GM19452 (cell line): ENCODE data around the gene SLC37A3.
"Not testable (repeated sequence)": the region's sequence is repeated elsewhere in the genome, so short reads cannot be mapped to it uniquely, and the experiment has no call there.

Source experiments
- ATAC-seq: cut with Tn5 transposase; IDR thresholded peaks from one replicate; pipeline ENCODE4 v1.9.1; 2021; ENCODE audit not compliant: unreplicated experiment

SLC37A3 gene

DNA sequence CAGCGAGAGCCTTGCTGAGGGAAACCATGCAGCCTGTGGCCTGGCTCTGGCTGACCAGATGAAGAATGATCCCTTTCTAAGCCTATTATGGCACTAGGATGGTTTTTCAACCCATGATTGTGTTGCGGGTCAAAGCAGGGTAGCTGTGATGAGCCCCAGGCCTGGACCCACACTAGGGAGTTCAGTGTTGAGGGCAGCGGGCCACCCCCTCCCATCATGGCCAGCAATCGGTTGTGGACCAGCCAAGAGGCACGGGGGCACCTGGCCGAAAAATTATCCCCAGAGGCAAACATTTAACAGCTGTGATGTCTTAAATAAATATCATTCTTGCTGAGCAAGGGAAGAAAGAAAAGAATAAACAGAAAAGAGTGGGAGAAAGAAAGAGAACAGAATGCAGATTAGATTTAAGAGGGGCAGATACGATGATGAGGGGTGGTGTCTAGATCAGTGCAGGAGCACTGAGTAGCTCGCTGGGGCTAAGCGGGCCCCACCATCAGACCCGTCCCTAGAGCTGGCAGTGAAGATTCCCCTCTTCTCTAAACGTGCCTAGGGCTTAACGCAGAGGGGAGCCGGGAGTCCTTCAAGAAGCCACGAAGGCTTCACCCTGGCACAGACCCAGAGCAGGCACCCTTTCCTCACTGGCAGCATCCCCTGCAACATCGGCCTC lies 82.7 kb downstream of the SLC37A3 start:
- no peak for ATAC-seq

GRCh38 chr7:140314573-140315480 lies 83.5 kb downstream of the SLC37A3 start:
- ATAC-seq, result no peak

DNA sequence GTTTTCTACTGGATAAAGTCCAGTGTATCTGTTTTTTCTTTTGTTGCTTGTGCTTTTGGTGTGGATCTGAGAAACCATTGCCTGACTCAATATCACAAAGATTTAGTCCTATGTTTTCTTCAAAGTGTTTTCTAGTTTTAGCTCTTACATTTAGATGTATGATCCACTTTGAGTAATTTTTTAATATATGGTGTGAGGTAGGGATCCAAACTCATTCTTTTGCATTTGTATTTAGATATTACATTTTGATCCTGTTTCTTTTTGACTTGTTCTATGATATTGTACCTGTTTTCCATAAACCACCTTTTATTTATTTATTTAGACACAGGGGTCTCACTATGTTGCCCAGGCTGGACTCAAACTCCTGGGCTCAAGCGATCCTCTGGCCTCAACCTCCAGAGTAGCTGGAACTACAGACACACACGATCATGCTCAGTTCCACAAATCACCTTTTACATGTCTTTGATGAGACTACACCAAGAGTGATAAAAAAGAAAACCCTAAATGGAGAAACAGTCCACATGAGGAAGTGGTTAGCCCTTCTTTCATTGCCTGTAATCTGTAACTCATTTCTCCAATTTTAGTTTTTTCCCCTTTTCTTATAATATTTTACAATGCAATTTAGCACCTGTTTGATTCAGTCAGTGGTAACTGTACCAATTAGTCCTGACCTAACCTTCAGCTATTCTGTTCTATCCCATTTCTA lies 86.0 kb downstream of the SLC37A3 start:
- no peak for ATAC-seq

DNA sequence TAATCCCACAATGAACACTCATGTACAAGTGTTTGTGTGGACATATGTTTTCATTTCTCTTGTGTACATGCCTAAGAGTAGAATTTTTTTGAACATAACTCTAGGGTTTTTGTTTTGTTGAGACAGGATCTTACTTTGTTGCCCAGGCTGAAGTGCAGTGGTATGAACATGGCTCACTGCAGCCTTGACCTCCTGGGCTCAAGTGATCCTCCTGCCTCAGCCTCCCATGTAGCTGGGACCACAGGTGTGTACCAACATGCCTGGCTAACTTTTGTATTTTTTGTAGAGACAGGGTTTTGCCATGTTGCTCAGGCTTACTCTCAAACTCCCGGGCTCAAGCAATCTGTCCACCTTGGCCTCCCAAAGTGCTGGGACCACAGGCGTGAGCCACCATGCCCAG lies 87.2 kb downstream of the SLC37A3 start:
- ATAC-seq, result not testable (repeated sequence)

DNA sequence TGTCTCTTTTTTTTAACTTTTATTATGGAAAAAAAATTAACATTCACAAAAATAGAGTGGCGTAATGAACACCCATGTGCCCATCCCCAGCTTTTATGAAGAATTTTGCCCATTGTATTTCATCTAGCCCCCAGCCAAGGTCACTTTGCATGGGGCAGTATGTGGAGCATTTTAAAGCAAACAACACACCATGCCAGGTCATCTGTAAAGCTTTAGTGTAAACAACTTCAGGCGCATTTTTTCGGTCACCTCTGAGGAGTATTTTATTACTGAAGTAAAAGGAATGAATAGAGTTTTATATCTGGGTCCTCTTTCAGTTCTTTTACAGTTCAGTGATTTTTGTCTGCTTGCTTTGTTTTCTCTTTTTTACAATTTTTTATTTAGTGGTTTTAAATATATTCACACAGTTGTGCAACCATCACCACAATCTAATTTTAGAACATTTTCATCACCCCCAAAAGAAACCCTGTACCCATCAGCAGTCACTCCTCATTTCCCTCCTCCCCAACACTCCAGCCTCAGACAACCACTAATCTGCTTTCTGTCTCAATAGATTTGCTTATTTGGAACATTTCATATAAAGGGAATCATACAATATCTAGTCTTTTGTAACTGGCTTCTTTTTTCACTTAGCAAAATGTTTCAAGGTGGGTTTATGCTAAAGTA lies 87.9 kb downstream of the SLC37A3 start:
- no peak for ATAC-seq

GRCh38 chr7:140308060-140308459 lies 90.3 kb downstream of the SLC37A3 start:
- ATAC-seq, result no peak

GRCh38 chr7:140304191-140304799 lies 94.0 kb downstream of the SLC37A3 start:
- no peak for ATAC-seq

DNA sequence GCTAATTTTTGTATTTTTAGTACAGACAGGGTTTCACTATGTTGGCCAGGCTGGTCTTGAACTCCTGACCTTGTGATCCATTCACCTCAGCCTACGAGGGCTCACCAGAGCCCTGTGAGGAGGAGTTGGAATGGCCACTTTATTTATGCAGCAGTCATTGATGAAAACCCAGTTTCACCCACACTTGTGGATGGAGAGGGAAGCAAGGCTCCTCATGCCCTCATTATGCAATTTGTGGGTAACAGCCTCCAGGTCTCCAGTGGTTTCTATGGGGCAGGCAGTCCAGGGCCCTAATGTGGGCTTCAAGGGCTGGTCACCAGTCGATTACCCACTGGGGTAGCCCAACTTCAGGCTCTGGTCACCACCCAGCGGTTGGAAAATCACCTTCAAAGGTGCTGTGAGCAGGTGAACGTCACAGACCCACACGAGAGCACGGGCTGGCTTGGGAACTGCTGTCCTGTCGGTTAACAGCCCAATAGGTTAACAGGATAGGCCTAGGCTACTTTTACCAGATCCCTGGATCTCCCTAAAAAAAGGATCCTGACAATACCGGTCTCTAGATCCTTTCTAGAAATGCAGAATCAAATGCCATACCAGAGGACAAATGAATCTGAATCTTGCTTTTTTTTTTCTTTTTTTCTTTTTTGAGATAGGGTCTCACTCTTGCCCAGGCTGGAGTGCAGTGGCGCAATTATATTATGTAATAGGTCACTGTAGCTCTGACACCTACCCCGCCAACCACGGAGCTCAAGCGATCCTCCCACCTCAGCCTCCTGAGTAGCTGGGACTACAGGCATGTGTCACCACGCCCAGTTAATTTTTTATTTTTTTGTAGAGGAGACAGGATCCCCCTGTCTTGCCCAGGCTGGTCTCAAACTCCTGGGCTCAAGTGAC lies 97.8 kb downstream of the SLC37A3 start:
- ATAC-seq, result no peak

GRCh38 chr7:140298213-140298612 lies 100.1 kb downstream of the SLC37A3 start:
- no peak for ATAC-seq

DNA sequence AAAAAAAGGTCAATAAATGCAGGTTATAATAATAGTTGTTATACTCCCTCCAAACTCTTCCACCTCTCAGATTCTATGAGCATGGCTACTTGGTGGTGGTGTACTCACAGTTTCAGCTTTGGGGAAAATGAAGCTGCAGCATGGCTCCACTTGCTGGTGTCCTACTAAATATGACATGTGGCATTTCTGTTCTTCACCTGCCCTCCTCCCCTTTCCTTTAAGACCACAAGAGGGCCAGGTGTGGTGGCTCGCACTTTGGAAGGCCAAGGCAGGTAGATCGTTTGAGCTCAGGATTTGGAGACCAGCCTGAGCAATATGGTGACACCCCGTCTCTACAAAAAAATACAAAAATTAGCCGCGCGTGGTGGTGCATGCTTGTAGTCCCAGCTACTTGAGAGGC lies 101.1 kb downstream of the SLC37A3 start:
- ATAC-seq, result no peak

GRCh38 chr7:140295224-140295738 lies 103.0 kb downstream of the SLC37A3 start:
- no peak for ATAC-seq

GRCh38 chr7:140294454-140294853 lies 103.9 kb downstream of the SLC37A3 start:
- no peak for ATAC-seq

DNA sequence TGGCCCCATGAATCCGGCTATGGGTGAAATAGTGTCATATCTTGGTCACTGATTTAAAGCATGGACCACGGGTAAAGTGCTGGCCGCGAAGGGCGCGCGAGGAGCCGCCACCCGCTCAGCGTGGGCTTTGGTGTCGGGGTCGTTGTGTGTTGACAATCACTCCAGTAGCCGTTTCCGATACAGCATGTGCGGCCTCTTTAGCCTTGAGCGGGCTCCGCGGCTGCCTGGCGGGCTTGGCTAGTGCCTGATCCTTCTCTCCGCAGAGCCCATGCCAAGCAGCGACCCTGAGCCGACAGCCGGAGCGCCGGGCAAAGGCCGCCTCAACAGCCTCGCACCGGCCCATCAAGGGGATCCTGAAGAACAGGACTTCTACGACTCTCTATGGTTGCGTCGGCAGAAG lies 105.9 kb downstream of the SLC37A3 start:
- ATAC-seq, result no peak

GRCh38 chr7:140289804-140290203 lies 108.5 kb downstream of the SLC37A3 start:
- ATAC-seq, result no peak

- ATAC-seq, result no peak
Observed at GRCh38 chr7:140287988-140288387, 110.3 kb downstream of the SLC37A3 start.

GRCh38 chr7:140285938-140286337 lies 112.4 kb downstream of the SLC37A3 start:
- ATAC-seq, result no peak

- ATAC-seq, result no peak
Observed at GRCh38 chr7:140284062-140284461, 114.3 kb downstream of the SLC37A3 start.
